ENCODE results near the gene CAP2.

DNA sequence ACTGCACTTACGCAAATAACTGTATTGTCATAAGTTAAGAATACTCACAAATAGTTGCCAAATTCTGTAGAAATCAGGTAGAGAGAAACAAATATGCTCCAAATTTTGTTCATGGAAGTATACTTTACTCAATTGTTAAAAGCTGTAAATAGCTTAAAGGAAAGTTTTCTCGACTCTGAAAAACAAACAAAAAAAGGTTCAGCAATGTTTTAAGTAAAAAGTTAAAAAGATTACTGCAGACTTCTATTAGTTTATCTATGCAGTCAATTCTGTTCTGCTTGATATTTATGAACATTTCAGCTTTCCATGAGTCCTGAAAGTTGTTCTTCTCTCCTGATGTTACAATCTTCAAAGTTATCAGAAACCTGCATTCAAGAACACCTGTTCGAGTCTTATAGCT, 169.2 kb downstream of the CAP2 start:
- TF ChIP-seq, protein P1, sequence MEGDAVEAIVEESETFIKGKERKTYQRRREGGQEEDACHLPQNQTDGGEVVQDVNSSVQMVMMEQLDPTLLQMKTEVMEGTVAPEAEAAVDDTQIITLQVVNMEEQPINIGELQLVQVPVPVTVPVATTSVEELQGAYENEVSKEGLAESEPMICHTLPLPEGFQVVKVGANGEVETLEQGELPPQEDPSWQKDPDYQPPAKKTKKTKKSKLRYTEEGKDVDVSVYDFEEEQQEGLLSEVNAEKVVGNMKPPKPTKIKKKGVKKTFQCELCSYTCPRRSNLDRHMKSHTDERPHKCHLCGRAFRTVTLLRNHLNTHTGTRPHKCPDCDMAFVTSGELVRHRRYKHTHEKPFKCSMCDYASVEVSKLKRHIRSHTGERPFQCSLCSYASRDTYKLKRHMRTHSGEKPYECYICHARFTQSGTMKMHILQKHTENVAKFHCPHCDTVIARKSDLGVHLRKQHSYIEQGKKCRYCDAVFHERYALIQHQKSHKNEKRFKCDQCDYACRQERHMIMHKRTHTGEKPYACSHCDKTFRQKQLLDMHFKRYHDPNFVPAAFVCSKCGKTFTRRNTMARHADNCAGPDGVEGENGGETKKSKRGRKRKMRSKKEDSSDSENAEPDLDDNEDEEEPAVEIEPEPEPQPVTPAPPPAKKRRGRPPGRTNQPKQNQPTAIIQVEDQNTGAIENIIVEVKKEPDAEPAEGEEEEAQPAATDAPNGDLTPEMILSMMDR (IDR thresholded peaks at IDR 0.05): no peak
- TF ChIP-seq POLR2A (IDR thresholded peaks at IDR 0.05): no peak
